Muscle of back (tissue), 11 donors: ENCODE results near the gene NRAS. TPM values are rescaled to one million over a fixed set of nuclear protein-coding genes. Genes with fewer than 3 reads are reported as not detected.

Source experiments
- DNase-seq, 3 donors: peaks; one replicate each; pipeline versions ENCODE4 v3.0.0 to v3.0.0-alpha.2; 2013
- polyA plus RNA-seq, 10 donors: library from polyadenylated mRNA; unstranded; fragments of 120-200 nt; gene quantifications; one replicate each; pipeline ENCODE4 v1.2.1, GENCODE V29; 2013; ENCODE audit not compliant: insufficient read length in 10 of 10

The NRAS gene
- polyA plus RNA-seq, 10 donors, result 38.4 to 63.5 (median 54.2) TPM

GRCh38 chr1:114735479-114735878, 18.9 kb upstream of the NRAS start:
- DNase-seq, result no peak

- DNase-seq, result no peak
Measured at GRCh38 chr1:114729782-114730181, 13.2 kb upstream of the NRAS start.

GRCh38 chr1:114728553-114728952, 12.0 kb upstream of the NRAS start:
- DNase-seq, result no peak

GRCh38 chr1:114725230-114725629, 8.7 kb upstream of the NRAS start:
- no peak for DNase-seq

- no peak for DNase-seq
Measured at GRCh38 chr1:114723915-114724314, 7.3 kb upstream of the NRAS start.

GRCh38 chr1:114723457-114723856, 6.9 kb upstream of the NRAS start:
- DNase-seq, result no peak

- DNase-seq, result no peak
Measured at GRCh38 chr1:114720492-114720891, 3.9 kb upstream of the NRAS start.

- DNase-seq, result no peak
Measured at GRCh38 chr1:114719424-114719787, 2.8 kb upstream of the NRAS start.

GRCh38 chr1:114718661-114719423, 2.3 kb upstream of the NRAS start:
- no peak for DNase-seq

- no peak for DNase-seq
Measured at GRCh38 chr1:114715952-114716303, 643 bp downstream of the NRAS start.

- no peak for DNase-seq
Measured at GRCh38 chr1:114712977-114713376, 3.6 kb downstream of the NRAS start.

GRCh38 chr1:114710360-114710759, 6.2 kb downstream of the NRAS start:
- DNase-seq, result no peak

- DNase-seq, result no peak
Measured at GRCh38 chr1:114707604-114708003, 9.0 kb downstream of the NRAS start.

- DNase-seq, result peak; percentile 11 to 34 (median 20)
Measured at GRCh38 chr1:114703242-114703641, 13.3 kb downstream of the NRAS start.

GRCh38 chr1:114702737-114703136, 13.8 kb downstream of the NRAS start:
- peak in 1 of 3 donors; percentile 23 for DNase-seq

- no peak for DNase-seq
Measured at GRCh38 chr1:114701931-114702330, 14.6 kb downstream of the NRAS start.

GRCh38 chr1:114700036-114700600, 16.5 kb downstream of the NRAS start:
- DNase-seq, result no peak

GRCh38 chr1:114696810-114697209, 19.8 kb downstream of the NRAS start:
- no peak for DNase-seq

- DNase-seq, result peak in 2 of 3 donors; percentile 9 to 45
Measured at GRCh38 chr1:114695430-114696058, 21.0 kb downstream of the NRAS start, which contains the start of gene AMPD1. AMPD1 (minus strand) TSS chr1:114695546; CDS start chr1:114695471, 75 bp downstream.

- no peak for DNase-seq
Measured at GRCh38 chr1:114694540-114695310, 21.8 kb downstream of the NRAS start.

- DNase-seq, result no peak
Measured at GRCh38 chr1:114692947-114693346, 23.6 kb downstream of the NRAS start.

- DNase-seq, result no peak
Measured at GRCh38 chr1:114691061-114691460, 25.5 kb downstream of the NRAS start.
